ENCODE measurements around the gene CTSO.
A peak's percentile ranks its signal among the peaks of the same experiment; 100 is the strongest.
"Not testable (repeated sequence)": the region's sequence is repeated elsewhere in the genome, so short reads cannot be mapped to it uniquely, and the experiment has no call there.

The CTSO gene

DNA sequence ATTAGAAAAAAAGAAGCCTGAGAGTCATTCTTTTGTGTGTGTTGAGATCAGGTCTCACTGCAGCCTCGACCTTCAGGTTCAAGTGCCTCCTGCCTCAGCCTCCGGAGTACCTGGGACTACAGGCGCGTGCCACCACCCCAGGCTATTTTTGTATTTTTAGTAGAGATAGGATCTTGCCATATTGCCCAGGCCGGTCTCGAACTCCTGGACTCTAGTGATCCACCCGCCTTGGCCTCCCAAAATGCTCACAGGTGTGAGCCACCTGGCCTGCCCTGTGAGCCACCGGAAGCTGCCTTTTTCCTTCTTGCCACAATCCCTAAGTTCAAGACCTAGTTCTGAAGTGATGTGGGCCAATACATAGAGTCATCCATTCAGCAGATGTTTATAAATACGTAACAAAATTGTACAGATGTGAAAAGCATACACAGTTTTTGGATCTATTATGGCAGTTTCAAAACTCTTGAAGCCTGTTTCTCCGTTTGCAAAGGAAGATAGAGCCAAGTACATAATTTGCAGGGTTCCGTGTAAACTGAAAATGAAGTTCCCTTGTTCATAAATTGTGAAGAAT is 536 bp upstream of the CTSO start:
- DNase-seq, result peak; percentile 52

GRCh38 chr4:155952501-155952901 is 1.2 kb downstream of the CTSO start:
- no peak for DNase-seq

DNA sequence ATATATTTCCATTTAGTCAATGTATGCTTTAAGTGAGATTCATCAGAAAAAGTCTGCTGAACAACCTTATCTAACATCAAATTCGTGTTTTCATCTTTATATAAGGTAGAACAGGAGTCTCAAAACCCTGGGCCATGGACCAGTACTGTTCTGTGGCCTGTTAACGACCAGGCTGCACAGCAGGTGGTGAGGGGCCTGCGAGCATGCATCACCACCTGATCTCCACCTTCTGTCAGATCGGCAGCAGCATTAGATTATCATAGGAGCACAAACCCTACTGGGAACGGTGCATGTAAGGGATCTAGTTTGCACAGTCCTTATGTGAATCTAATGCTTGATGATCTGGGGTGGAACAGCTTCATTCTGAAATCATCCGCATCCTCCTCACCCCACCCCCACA is 3.2 kb downstream of the CTSO start:
- DNase-seq, result no peak

GRCh38 chr4:155948541-155948940 is 5.1 kb downstream of the CTSO start:
- DNase-seq, result no peak

GRCh38 chr4:155946486-155946885 is 7.2 kb downstream of the CTSO start:
- DNase-seq, result no peak

GRCh38 chr4:155944516-155944915 is 9.2 kb downstream of the CTSO start:
- DNase-seq, result no peak

- no peak for DNase-seq
Measured at GRCh38 chr4:155943605-155944291, 9.9 kb downstream of the CTSO start.

DNA sequence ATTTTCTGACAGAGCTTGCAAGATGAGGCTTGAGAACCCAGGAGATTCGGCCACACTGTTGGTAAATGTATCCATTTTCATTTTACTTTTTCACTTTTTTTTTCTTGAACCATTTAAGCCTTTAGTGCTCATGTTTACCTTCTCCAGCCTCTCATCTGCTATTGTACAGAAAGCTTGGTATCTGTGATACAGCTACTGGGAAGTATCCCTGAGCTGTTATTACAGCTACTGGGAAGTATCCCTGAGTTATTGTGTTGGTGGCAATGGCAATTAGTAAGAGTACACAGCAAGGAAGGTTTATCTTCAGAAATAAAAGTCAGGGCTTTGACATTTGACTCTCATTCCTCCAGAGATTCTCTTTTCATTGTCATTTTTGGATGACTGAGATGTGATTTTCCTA is 11.8 kb downstream of the CTSO start:
- DNase-seq, result no peak

DNA sequence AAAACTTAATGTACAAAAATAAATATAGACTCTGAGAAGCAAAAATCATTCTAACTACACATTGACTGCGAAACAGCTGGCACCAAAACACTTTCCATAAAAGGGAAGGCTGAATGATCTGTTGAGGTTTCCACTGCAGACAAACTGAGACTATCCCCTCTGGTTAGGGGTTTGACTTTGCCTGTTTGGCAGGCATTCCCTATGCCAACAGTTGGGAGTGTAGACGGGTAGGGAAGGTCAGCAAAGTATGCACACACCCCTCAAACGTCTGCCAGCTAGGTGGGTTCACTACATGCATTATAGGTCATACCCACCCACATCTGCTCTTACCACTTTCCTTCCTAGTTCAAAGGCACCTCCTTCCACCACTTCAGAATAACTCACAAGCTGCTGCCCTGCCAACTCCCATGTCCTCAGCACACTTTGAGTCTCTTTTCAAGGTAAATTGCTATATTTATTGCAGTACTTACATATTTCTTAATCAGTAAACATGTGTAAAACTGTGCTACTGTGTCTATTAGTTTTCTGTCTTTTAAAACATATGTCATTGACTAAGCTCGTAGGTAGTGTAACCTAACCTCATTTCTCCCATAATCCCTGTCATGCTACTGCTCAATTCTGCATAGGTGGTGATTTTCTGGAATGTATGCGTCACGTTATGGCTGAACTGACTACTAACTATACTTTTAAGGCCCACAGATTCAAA is 12.4 kb downstream of the CTSO start:
- DNase-seq, result no peak

DNA sequence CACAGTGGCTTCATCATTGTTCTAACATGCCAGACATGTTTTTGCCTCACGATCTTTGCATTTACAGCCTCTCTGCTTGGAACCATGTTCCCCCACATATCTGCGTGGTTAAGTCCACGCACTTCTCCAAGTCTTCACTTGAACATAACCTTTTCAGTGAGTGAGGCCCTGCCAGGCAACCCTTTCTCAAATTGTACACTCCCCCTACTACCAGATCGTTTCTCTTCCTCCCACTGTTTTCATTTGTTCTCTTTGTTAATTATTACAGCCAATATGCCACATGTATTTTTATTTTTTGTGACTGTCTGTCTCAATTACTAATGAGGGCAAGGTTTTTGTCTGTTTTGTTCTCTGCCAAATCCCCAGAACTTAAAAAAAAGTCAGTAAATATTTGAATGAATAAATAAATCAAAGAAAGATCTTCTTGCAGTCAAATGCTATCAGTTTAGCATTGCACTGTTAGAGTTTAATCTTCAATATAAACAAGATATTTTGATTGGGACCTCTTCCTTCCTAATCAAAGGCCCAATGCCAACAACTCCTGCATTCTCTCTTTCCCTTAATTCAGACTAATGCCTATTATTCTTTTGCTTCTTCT is 18.2 kb downstream of the CTSO start:
- DNase-seq, result no peak

- not testable (repeated sequence) for DNase-seq
Measured at GRCh38 chr4:155934634-155935033, 19.0 kb downstream of the CTSO start.

DNA sequence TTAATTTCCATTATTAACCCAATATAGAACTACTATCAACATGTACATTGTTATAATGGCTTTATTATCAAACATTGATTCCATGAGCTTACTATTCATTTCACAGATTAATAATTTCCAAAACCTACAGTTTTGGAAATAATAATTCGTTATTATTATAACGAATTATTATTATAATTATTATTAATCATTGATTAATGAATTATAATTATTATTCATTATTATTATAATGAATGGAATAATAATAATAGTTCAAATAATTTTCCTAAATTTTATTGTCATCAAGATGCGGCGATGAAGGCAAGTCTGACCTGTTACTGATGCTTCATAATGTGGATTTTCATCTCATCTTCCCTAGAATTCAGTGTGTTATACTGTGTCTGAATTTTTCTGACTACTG is 22.0 kb downstream of the CTSO start:
- no peak for DNase-seq

DNA sequence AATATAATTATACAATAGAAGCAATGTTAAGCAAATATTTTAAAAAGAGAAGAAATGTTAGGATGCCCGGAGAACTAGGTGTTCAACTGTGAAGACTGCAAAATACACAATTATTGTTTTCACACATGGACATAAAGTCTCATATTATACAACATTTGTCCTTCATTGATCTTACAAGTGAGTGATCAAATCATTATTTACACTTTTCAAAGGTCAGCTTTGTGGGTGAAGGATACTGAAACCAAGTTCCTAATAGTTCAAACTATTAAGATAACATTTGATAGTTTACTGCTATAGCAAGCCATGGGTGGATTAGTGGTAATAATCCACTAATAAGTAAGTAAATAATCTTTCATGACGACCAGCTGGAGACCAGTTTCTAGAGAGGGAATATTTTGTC is 23.3 kb downstream of the CTSO start:
- DNase-seq, result no peak

DNA sequence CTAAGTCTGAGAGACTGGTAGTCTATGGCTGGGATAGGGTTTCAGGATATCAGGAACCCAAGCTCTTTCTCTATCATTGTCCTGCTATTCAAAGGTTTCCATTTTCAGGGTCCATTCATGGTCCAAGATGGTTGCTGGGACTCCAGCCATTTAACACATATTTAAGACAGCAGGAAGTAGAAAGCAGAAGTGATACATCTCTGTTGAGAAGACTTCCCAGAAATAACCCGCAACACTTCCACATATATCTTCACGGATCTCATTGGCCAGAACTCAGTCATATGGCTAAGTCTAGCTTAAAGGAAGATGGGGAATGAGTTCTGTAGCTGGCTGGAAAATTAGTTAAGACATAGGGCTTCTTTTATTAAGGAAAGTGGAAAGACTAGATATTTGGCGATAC is 23.8 kb downstream of the CTSO start:
- no peak for DNase-seq

DNA sequence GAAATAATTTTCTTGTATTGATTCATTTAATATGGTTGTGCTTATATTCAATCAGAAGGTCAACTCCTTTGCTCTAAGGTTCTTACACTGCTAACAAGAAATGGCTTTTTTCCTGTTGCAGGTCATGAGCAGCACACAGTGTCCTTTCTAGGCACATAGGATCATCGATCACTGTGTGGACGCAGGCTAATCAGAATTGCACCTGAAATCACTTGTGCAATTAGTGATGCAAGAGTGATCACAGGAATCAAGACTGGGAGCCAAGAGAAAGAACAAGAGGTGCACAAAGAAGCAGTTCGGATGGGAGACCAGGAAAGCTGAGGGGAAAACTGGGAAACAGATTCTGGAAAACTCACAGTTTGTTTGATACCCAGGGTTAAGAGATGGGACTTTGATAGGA is 29.0 kb downstream of the CTSO start:
- DNase-seq, result no peak

- DNase-seq, result no peak
Measured at GRCh38 chr4:155921597-155921996, 32.1 kb downstream of the CTSO start.

DNA sequence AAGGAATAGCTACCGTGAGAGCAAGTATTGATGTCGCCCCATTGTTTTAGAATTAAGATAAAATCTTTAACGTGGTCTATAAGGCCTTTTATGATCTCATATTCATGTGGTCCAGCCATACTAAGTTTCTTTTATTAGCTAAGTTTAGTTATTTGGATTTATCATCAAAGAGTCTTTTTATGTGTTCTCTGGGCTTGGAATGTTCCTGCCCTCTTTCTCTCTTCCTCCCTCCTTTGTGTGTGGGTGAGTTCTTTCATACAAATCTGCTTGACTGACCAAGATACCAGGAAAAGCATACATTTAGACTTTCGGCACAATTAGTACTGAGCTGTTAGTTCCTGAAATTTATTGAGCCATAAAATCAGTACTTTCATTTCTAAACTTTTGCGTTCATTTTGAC is 38.9 kb downstream of the CTSO start:
- no peak for DNase-seq

DNA sequence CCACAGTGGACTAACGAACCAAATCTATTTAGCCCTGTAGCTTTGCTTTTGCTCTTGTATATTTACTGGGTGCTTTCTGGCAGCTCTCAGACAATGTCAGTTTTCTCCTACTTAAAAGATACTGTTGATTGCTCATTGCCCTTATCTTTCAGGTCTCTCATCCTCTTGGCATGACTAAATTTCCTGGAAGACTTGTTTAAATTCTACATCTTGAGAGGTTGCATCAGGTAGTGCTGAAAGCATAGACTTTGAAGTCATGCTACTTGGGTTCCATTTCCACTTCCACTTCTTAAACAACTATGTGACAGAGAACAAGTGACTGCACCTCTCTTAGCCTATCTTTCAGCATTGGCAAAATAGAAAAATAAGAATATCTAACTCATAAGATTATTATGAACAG is 41.8 kb downstream of the CTSO start:
- no peak for DNase-seq

GRCh38 chr4:155909615-155910226 is 43.9 kb downstream of the CTSO start:
- DNase-seq, result no peak

DNA sequence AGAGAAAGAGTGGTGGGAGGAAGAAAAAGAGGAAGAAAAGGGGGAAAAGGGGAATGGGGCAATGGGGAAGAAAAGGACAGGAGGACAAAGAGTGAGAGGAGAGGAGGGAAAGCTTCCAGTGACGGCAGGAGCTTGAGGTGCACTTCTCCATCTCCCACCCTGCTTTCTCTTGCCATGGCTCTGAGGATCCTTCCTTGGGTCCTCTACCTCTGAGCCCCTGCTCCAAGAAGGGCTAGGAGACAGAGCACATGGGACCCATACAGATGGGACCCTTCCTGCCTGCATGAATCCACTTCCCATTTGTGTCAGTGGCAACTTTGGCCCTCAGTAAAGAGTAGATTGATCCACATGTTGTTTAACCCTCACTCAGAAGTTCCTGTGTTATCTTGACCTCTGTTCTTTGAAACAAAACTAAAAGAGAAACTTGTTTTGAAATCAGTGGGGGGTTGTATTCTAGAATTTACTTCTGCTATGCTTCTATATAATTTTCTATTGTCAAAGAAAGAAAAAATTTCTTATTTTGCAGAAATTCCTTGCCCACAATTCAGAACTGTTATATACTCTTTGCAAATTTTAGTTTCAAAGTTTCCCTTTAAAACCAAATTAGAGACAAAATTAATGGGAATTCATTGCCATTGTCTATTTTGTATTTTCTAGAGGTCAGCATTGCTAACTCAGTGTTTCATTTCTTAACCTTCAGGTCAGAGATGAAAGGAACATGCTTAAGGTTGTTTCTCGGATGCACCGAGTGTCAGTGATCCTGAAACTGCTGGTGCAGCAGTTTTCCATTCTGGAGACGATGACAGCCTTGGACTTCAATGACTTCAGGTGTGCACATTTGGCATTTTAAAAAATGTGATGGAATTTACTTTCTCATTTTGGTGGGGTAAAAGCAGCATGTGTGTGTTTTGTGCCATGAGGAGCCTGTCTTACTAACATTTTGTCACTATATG is 45.2 kb downstream of the CTSO start:
- DNase-seq, result no peak

GRCh38 chr4:155907556-155907955 is 46.1 kb downstream of the CTSO start:
- no peak for DNase-seq

DNA sequence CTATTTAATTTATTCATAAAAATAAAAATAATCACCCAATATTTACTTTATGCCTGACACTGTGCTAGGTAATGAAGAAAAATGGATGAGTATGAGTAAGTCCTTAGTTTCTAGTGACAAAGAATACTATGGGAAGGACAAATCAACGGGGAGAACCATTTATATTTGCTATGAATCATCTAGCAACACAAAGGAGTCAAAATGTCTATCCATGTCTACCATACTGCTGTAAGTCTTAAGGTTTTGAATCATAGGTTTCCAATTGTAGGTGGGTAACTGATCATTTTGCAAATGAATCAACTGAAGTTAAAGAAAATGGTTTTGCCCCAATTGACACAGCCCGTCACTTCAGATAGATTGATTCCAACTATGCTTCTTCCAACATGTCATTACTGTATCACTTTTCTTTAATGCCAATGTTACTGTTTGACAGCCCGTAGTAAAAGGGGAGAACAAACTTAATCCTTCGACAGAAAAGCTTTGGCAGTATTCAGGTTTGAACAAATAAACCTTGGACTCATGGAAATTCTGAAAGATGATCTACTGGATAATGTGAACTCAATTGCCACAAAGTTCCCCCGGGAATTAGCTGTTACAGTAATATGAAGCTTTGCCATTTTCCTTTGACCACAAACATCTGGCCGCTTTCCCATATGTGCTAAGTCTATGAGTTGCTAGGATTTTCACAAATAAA is 47.0 kb downstream of the CTSO start:
- no peak for DNase-seq
